HG03457 (cell line): ENCODE measurements around the gene TUBGCP3.
"Not testable (repeated sequence)": the region's sequence is repeated elsewhere in the genome, so short reads cannot be mapped to it uniquely, and the experiment has no call there.

Source experiments
- ATAC-seq: cut with Tn5 transposase; IDR thresholded peaks from one replicate; pipeline ENCODE4 v1.9.1; 2021; ENCODE audit warnings: moderate number of reproducible peaks; ENCODE audit not compliant: unreplicated experiment

TUBGCP3 gene

GRCh38 chr13:112485814-112486213 is 102.1 kb downstream of the TUBGCP3 start:
- not testable (repeated sequence) for ATAC-seq

DNA sequence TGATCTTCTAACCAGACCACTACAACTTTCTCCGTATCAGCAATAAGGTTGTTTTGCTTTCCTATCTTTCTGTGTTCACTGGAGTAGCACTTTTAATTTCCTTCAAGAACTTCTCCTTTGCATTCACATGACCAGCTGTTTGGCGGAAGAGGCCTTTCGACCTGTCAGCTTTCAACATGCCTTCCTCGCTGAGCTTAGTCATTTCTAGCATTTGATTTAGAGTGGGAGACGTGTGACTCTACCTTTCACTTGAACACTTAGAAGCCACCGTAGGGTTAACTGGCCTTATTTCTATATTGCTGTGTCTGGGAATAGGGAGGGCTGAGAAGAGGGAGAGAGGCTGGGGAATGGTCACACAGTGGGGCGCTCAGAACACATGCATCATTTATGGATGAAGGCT is 104.7 kb downstream of the TUBGCP3 start:
- no peak for ATAC-seq

- no peak for ATAC-seq
Observed at GRCh38 chr13:112481458-112481857, 106.5 kb downstream of the TUBGCP3 start.

DNA sequence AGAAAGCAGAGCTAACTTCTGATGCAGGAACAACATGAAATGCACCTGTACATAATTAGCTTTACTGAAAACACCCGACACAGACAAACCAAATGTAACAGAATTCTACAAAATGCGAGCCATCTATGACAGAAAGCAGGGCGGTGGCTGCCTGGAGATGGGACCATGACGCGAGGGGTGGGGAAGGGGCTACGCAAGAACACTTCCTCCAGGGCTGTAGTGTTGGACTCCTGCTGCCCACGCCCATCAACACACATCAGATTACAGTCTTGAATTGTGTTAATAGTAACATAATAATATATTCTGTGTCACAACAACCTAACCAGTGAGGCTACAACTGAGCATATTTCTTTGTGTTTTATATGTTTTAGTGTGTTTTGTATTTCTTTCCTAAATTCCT is 108.6 kb downstream of the TUBGCP3 start:
- no peak for ATAC-seq

DNA sequence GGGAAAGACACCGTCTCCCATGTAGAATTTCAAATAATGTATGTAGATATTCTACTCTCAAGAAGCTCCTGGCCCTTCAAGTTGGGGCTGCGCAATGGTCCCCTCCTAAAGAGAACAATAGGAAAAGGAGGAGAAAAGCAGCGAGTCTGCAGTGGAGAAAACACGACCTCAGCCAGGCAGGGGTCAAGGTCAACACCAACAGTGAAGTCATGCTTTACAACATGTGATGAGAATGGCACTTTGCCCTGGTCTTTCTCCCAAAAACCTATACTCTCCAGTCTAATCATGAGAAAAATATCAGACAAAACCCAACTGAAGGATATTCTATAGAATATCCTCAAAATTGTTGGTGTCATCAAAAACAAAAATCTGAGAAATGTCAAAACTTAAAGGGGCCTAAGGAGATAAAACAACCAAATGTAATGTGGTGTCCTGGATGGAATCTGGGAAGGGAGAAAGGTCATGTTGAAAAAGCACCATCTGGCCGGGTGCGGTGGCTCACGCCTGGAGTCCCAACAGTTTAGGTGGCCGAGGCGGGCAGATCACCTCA is 110.8 kb downstream of the TUBGCP3 start:
- ATAC-seq, result no peak

GRCh38 chr13:112475889-112476288 is 112.1 kb downstream of the TUBGCP3 start:
- ATAC-seq, result no peak

DNA sequence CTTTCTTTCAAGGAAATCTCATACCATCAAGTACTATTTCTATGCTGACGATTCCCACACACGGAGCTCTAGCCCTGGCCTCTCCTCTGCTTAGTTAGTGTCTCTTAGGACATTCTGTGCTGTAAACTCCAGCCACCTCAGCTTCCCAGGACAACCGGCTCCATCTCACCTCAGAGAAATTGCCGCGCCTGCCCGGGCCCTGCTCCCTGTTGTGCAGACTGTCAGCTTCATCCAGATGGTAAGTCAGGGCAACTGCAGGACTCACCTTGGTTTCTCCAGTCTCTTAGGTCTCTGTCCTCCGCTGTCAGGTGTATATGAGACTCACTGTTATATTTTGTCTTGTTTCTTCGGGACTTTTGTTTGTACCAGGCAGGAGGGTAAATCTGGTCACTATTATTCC is 113.1 kb downstream of the TUBGCP3 start:
- ATAC-seq, result no peak

- ATAC-seq, result no peak
Observed at GRCh38 chr13:112473818-112474217, 114.1 kb downstream of the TUBGCP3 start.

DNA sequence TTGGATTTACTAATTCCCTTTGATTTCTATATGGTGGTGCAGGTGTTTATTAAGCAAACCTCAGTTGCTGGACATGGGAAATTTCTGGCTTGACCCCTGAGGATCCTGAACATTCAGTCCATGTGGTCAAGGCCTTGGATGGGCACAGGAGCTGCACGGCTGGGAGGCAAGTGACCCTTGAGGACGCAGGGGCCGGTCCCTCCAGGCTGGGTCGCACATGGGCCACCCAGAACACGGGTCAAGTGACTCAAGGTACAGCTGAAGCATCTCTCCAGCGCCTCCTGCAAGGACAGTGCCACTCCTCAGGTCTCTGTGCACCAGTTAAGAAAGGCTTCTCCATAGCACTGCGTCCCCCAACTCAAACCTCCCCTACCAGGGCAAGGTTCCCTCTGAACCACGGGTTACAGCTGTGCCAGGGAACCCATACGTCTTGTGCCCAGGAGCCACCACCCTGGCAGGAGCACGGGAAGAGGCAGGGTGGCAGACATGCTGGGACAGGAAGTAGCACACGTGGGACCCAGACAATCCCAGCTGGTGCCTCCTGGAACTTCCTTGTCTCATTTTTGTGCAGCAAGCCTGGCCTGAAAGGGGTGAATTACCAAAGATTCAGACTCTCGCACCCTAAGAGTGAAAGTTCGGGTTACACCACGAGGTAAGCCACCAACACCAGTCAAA is 118.7 kb downstream of the TUBGCP3 start:
- ATAC-seq, result no peak

DNA sequence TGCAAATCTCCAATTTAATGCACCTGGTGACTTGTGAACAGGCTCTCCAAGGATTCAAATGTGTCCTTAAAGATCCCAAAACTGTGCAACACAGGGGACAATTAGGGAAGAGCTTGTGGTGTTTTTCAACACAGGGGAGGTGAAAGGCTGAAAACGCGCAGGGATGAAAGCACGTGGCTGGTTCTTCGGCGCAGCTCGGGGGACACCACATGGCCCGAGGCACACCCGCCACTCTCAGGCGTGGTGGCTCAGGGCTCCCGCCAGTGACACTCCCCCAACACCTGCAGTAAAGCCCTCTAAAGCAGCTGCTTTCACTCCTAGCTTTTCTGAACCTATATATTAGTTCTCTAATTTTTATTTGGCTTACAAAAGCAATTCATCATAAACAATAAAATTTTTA is 119.9 kb downstream of the TUBGCP3 start:
- ATAC-seq, result no peak

GRCh38 chr13:112467236-112467635 is 120.7 kb downstream of the TUBGCP3 start:
- ATAC-seq, result no peak

DNA sequence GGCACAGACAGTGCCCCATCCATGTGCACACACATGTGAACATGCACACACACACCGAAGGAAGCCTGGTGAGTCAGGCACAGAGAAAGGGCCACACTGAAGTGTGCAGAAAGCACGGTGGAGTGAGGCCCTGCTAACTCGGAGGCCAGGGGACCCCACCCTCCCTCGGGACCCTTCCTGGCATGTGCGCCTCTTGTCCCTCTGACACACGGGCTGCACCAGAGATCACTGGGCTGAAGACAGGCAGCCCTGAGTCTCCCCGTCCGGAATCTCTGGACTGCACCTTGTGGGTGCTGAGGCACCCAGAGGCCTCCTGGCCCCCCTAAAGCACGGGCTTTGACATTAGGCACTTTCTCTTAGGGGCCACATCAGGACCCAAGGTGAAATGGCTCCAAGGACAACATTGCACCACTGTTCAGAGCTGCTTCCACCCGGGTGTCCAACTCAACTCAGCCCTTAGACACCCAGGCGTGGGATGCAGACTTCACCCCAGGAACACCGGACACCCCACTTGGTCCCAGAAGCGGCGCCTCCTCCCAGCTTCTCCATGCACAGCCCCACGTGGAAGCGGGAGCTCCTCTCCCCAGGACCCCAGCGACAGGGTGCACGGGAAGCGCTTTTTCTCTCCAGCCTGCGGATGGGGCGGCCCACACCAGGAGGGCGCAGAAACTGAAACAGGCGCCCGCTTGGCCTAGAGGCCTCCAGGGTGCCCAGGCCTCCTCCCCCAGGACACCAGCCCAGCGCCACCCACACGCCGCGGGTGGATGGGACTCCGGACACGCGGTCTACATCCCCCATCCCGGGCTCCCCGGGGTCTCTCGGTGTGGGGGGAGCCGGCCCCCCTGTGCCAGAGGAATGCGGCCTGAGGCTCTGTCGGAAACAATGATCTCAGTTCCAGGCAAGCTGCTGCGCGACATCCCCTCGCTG is 121.6 kb downstream of the TUBGCP3 start:
- ATAC-seq, result no peak

DNA sequence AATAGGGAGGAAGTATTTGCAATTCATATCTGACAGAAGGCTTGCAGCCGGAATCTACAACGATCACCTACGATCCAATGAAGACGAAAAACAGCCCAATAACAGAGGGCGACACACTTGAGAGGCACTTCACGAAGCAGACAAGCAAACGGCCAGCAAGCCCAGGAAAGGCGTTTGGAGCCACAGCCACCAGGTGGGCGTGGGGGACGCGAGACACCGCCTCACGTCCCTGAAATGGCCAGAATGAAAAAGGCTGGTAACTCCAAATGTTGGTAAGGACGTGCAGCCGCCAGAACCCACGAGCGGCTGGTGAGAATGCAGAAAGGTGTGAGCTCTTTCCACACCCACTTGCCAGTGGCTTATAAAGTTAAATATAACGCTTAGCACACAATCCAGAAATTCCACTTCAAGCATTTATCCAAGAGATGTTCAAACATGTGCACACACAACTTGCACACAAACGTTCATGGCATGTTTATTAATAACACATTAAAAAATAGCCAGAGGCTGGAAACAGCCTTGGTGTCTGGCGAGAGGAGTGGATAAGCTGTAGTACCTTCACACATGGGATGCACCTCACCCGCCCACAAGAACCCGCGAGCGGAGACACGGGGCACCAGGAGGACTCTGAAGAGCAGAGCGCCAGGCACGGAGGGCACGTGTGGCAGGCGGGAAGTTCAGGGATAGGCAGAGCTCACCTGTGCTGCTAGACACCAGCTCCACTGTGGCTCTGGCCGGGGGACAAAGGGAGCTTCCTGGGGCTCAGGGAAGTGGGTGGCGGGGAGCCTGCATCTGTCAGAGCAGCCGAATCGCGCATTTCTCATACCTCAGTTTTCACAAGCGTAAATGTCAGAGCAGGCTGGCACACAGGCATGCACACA is 122.5 kb downstream of the TUBGCP3 start:
- no peak for ATAC-seq

GRCh38 chr13:112464720-112465119 is 123.2 kb downstream of the TUBGCP3 start:
- no peak for ATAC-seq

DNA sequence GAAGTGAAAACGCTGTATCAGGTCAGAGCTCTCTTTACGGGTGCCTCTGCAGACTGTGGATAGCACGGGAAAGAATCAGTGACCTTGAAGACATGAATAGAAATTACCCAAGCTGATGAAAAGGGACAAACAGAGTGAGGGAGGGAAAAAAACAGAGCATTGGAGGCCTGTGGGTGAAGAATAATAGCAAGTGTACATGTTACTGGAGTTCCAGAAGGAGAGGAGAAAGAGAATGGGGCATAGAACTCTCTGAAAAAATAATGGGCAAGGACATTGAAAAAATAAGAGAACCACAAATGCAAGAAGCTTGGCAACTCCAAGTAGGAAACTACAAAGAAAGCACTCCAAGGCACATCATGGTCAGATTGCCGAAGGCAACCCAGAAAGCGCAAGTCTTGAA is 125.5 kb downstream of the TUBGCP3 start:
- ATAC-seq, result no peak

DNA sequence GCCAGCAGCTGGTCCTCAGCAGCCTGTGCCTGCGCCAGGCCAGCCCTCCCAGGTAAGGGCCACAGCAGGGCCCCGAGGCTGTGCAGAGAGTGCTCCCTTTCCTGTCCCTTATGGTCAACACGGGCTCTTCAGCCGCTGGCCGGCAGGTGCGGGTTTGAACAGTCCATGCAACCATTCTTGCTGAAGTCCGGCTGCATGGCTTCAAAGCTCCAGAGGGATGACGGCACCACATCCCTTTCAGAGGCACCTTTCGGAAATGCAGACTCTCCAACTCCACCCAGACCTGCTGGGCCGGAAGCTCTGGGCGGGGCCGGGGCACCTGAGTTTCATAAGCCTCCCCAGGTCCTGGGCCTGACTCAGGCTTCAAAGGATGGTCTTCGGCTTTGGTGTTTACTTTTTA is 130.5 kb downstream of the TUBGCP3 start:
- ATAC-seq, result no peak

GRCh38 chr13:112457081-112457480 is 130.9 kb downstream of the TUBGCP3 start:
- no peak for ATAC-seq

- ATAC-seq, result no peak
Observed at GRCh38 chr13:112456138-112457056, 131.6 kb downstream of the TUBGCP3 start.

DNA sequence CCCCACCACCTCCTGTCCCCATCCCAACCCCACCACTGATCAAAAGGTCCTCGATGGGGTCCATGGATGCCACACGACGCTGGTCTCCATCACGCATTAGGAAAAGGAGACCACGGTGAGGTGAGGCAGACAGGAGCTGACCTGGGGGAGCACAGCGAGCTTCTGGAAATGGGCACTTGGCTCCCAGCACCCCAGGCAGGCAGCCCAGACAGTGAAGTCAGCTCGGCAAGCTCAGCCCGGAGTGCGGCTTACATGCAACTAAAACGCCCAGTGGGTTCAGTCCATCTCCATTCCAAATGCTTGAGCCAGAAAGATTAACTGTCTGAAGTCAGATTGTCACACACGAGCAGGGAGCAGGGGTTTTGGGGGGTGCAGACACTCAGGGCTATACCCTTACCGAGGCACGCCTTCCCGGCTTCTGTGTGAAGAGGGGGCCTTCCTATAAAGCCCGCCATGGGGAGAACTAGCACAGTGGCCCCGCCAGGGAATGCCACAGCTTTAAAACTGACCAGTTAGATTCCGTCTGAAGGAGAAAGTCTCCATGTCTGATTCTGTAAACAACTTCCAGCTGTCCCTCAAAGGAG is 132.4 kb downstream of the TUBGCP3 start:
- no peak for ATAC-seq
